ENCODE results near the gene SBDS.
A peak's percentile ranks its signal among the peaks of the same experiment; 100 is the strongest.
"Not testable (repeated sequence)": the region's sequence is repeated elsewhere in the genome, so short reads cannot be mapped to it uniquely, and the experiment has no call there.

SBDS gene

DNA sequence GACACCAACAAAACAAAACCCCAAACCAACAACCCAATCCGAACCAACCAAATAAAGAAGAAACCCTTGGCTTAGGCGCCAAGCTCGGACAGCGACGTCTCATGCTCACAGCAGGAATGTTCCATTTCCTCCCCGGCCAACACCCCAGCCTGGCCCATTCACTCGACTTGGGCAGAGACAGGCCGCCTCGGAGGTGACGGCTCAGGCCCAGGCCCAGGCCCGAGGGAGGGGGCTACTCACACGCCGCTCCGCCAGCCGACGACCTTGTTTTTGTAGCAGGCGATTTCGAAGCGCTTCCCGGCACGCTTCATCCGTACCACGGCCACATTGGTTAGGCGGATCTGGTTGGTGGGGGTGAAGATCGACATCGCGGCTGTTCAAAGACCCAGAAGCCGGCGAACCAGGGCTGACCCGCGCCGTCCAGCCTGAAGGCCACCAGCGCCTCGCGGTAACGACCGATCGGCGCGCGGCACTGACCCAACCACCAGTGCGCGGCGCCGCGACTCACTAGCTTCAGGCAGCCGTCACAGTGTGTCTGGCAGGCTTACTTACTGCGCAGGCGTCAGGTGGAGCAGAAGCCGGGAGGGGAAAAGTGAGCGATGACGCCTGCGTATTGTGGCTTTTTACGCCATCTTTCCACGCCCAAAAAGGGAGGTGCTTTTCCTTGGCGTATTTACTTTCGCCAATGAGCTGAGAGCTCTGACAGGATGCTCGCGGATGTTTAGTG lies at the start of gene SBDS:
TSS of gene SBDS (minus strand) at position 537 of the 727 bp plus-strand sequence. CDS start at position 368, 169 bp downstream.
- Histone ChIP-seq H3K9ac (ENCODE audit: low read length) (peak within 1 kb of the TSS; percentile 74), H3K27ac (ENCODE audit: low read length) (peak within 1 kb of the TSS; percentile 67), H3K4me2 (ENCODE audit: low read length) (peak within 1 kb of the TSS; percentile 66), H2AFZ (ENCODE audit: low read depth, low read length) (peak within 1 kb of the TSS; percentile 41; the same call in 1 of the 2 replicates), H3K79me2 (ENCODE audit: low read length) (peaks cover 31% of the 10 kb centered on the region), H3K4me3 (ENCODE audit: low read length) (peak within 1 kb of the TSS; percentile 84)
- H3K27me3 ChIP-seq (ENCODE audit: low read depth, low read length); H3K36me3 ChIP-seq (replicated peaks; ENCODE audit: low read depth, low read length); H3K4me1 ChIP-seq (ENCODE audit: low read length); H4K20me1 ChIP-seq (ENCODE audit: insufficient read depth, low read length); H3K9me3 ChIP-seq (ENCODE audit: insufficient read depth, low read length): not testable (repeated sequence)

DNA sequence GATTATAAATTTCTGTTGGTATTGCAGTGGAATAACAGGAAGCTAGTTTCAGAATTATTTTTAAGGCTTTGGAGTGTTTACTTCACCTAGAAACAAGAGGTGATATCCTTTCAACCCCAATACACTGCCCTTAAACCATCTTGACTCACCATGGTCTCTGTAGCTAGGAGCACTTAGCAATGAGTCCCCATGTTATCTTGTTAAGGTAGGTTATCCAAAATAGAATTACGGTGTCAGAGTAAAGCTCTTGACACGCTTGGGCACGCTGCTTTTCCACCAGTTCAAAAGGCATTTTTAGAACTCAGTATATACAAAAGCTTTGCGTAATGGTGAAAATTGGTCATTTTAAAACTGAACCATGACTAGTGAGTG lies 48.2 kb upstream of the SBDS start:
- H3K4me1 ChIP-seq (ENCODE audit: low read length); H3K4me2 ChIP-seq (ENCODE audit: low read length); H3K9ac ChIP-seq (ENCODE audit: low read length): not testable (repeated sequence)

DNA sequence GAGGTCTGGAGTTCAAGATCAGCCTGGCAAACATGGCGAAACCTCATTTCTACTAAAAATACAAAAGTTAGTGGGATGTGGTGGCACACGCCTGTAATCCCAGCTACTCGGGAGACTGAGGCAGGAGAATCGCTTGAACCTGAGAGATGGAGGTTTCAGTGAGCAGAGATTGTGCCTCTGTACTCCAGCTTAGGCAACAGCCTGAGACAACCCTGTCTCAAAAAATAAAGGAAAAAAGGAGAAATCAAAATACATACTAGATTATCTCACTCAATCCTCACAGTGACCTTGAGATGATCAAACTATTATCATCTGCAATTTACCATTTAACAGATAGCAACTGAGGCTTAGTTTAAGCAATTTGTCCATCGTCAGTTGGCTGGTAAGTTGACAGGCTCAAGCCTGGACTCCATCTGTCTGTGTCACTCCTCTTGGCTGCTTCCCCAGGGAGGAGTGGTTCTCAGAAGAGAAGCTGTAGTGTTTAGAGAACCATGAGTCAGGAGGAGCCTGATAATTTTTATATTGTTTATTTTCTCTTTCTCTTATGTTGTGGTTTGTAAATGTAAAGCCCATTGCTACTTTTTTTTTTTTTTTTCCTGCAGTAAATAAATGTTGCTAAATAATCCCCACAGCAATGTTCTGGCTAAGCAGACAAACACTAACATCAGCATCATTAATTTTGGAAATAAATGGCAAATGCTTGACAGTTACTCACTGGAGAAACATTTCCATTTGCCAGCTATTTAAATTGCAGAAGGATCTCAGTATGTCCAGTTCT lies 47.6 kb upstream of the SBDS start:
- not testable (repeated sequence) for H4K20me1 ChIP-seq (ENCODE audit: insufficient read depth, low read length)

More for the DNA sequence above, 48.2 kb upstream of the SBDS start:
- not testable (repeated sequence) for H3K79me2 ChIP-seq (ENCODE audit: low read length); H3K4me3 ChIP-seq (ENCODE audit: low read length); H3K9me3 ChIP-seq (ENCODE audit: insufficient read depth, low read length); H4K20me1 ChIP-seq (ENCODE audit: insufficient read depth, low read length); H2AFZ ChIP-seq (ENCODE audit: low read depth, low read length); H3K27me3 ChIP-seq (ENCODE audit: low read depth, low read length); H3K27ac ChIP-seq (ENCODE audit: low read length); H3K36me3 ChIP-seq (replicated peaks; ENCODE audit: low read depth, low read length)

GRCh38 chr7:67040832-67041231 lies 45.4 kb upstream of the SBDS start:
- not testable (repeated sequence) for H4K20me1 ChIP-seq (ENCODE audit: insufficient read depth, low read length); H3K27me3 ChIP-seq (ENCODE audit: low read depth, low read length); H3K27ac ChIP-seq (ENCODE audit: low read length); H3K4me1 ChIP-seq (ENCODE audit: low read length); H3K36me3 ChIP-seq (replicated peaks; ENCODE audit: low read depth, low read length); H3K79me2 ChIP-seq (ENCODE audit: low read length); H3K4me2 ChIP-seq (ENCODE audit: low read length); H3K4me3 ChIP-seq (ENCODE audit: low read length); H3K9me3 ChIP-seq (ENCODE audit: insufficient read depth, low read length); H2AFZ ChIP-seq (ENCODE audit: low read depth, low read length); H3K9ac ChIP-seq (ENCODE audit: low read length)
- TF ChIP-seq CTCF (IDR thresholded peaks at IDR 0.05; ENCODE audit: low read depth, low read length): peak; percentile 39

More for the DNA sequence above, 47.6 kb upstream of the SBDS start:
- not testable (repeated sequence) for H3K4me3 ChIP-seq (ENCODE audit: low read length); H2AFZ ChIP-seq (ENCODE audit: low read depth, low read length); H3K27me3 ChIP-seq (ENCODE audit: low read depth, low read length); H3K4me2 ChIP-seq (ENCODE audit: low read length); H3K4me1 ChIP-seq (ENCODE audit: low read length); H3K9me3 ChIP-seq (ENCODE audit: insufficient read depth, low read length); H3K27ac ChIP-seq (ENCODE audit: low read length); H3K79me2 ChIP-seq (ENCODE audit: low read length); H3K36me3 ChIP-seq (replicated peaks; ENCODE audit: low read depth, low read length); H3K9ac ChIP-seq (ENCODE audit: low read length)

GRCh38 chr7:67036432-67037395 lies 41.3 kb upstream of the SBDS start:
- not testable (repeated sequence) for H3K4me3 ChIP-seq (ENCODE audit: low read length); H3K79me2 ChIP-seq (ENCODE audit: low read length); H3K27me3 ChIP-seq (ENCODE audit: low read depth, low read length); H3K27ac ChIP-seq (ENCODE audit: low read length); H4K20me1 ChIP-seq (ENCODE audit: insufficient read depth, low read length); H3K4me2 ChIP-seq (ENCODE audit: low read length); H3K36me3 ChIP-seq (replicated peaks; ENCODE audit: low read depth, low read length); H2AFZ ChIP-seq (ENCODE audit: low read depth, low read length); H3K9me3 ChIP-seq (ENCODE audit: insufficient read depth, low read length); H3K9ac ChIP-seq (ENCODE audit: low read length); H3K4me1 ChIP-seq (ENCODE audit: low read length)

All from OCI-LY3 (cell line).